GM12875 (cell line): ENCODE data around the gene ZNF432.

Experiments
- H3K4me3 ChIP-seq: one replicate; pipeline ENCODE4 v1.5.1; 2011; ENCODE audit warnings: low read depth, low read length, control low read depth
- TF ChIP-seq, protein P1 (sequence below): IDR thresholded peaks from 2 replicates; pipeline ENCODE4 v1.5.1; 2011; ENCODE audit warnings: low read depth, mild to moderate bottlenecking, control low read depth, inconsistent platforms, low read length, moderate library complexity, borderline replicate concordance; ENCODE audit not compliant: insufficient read depth

The ZNF432 gene

DNA sequence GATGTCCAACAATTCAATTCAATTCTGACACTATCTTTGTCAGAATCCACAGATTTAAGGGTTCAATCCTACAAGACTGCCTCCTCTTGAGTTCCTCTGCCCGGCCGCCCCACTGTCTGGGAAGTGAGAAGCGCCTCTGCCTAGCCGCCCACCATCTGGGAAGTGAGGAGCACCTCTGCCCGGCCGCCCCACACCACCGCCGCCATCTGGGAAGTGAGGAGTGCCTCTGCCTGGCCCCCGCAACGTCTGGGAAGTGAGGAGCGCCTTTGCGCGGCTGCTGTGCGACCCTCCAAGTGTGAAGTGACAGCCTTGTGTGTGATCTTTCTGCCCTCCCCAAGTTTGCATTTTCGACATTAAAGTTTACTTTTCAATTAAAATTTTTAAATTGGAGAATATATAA is 26.4 kb downstream of the ZNF432 start:
- H3K4me3 ChIP-seq, result no peak overlapping the region
- TF ChIP-seq, protein P1, sequence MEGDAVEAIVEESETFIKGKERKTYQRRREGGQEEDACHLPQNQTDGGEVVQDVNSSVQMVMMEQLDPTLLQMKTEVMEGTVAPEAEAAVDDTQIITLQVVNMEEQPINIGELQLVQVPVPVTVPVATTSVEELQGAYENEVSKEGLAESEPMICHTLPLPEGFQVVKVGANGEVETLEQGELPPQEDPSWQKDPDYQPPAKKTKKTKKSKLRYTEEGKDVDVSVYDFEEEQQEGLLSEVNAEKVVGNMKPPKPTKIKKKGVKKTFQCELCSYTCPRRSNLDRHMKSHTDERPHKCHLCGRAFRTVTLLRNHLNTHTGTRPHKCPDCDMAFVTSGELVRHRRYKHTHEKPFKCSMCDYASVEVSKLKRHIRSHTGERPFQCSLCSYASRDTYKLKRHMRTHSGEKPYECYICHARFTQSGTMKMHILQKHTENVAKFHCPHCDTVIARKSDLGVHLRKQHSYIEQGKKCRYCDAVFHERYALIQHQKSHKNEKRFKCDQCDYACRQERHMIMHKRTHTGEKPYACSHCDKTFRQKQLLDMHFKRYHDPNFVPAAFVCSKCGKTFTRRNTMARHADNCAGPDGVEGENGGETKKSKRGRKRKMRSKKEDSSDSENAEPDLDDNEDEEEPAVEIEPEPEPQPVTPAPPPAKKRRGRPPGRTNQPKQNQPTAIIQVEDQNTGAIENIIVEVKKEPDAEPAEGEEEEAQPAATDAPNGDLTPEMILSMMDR, result no peak

DNA sequence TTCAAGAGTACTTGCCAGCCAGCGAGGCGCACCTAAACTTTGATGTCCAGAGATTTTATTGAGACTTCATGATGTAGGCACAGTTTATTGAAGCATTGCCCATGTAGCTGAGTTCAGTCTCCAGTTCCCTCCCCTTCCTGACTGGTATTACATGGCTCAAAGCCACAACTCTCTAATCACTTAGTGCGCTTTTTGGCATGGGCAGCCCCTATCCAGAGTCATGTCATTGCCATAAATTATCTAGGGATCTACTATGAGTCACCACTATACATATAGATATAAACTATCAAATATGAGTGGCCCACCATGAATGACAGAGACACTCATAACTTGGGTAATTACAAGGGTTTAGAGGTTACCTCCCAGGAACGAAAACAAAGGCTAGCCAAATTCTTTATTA is 28.1 kb downstream of the ZNF432 start:
- H3K4me3 ChIP-seq, result no peak overlapping the region
- TF ChIP-seq, protein P1, result no peak

DNA sequence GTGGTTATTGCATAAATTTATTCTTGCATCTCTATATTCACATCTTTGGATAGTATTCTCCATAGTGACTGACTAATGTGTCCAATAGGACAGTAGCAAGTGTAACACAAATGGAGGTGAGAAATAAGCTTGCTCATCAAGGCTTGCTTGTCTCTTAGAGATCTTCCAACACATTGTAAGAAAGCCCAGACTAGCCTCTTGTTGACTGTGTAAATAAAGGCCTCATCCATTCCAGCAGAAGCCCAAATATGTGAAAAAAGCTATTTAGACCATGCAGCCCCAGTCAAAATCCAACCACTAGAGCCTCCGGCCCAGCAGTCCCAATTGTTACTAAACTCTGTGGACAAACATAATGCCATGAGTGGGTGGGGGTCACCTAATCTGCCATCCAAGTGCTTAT is 38.0 kb downstream of the ZNF432 start:
- TF ChIP-seq, protein P1, result no peak
- no peak overlapping the region for H3K4me3 ChIP-seq

- TF ChIP-seq, protein P1, result no peak
- H3K4me3 ChIP-seq, result peak within 1 kb of the TSS; percentile 64
Observed at GRCh38 chr19:52007806-52008557, 40.7 kb downstream of the ZNF432 start, which contains the start of gene ZNF615. Gene ZNF615, minus strand, starts transcription at chr19:52008211. Its CDS starts 4,500 bp downstream, at chr19:52003711.

DNA sequence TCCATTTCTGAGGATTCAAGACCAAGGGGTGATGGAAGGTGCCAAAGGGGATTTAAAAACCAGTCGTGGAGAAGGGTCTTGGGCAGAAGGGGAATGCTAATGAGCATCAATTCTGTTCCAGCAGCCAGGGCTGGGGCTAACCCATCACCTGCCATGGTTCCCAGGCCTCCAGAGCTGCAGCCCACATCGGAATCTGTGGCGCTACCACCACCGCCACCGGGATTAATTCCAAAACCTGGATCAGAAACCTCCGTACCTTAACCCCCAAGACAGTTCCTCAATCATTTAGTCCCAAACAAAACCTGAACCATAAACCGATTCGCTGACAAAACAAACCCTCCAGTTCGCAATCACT is 41.2 kb downstream of the ZNF432 start:
- TF ChIP-seq, protein P1, result no peak
- peak overlapping the region; percentile 64 for H3K4me3 ChIP-seq

- no peak overlapping the region for H3K4me3 ChIP-seq
- TF ChIP-seq, protein P1, result no peak
Observed at GRCh38 chr19:51994048-51994644, 54.5 kb downstream of the ZNF432 start.

- TF ChIP-seq, protein P1, result no peak
- H3K4me3 ChIP-seq, result no peak overlapping the region
Observed at GRCh38 chr19:51993422-51993821, 55.2 kb downstream of the ZNF432 start.
